Ovary (tissue), 3 donors: Measurements from ENCODE around the gene NMT1.

ENCODE experiments used
- EP300 ChIP-seq: sonication (generic); formaldehyde crosslinking; IDR thresholded peaks from one replicate; pipeline ENCODE4 v1.6.1; 2017; ENCODE audit warnings: antibody characterized with exemption
- POLR2A ChIP-seq: fragments of 450-650 bp; IDR thresholded peaks from one replicate; pipeline ENCODE4 v1.6.1; 2017; ENCODE audit warnings: antibody characterized with exemption, mild to moderate bottlenecking, moderate library complexity
- TF ChIP-seq, protein P1 (sequence below), 3 donors: fragments of 450-650 bp in 2 of 3; fragments of 200-600 bp in 1 of 3; IDR thresholded peaks; one replicate each; pipeline versions ENCODE4 v1.5.1 to v1.8.0; 2016 to 2022; ENCODE audit warnings: antibody characterized with exemption in 3 of 3, mild to moderate bottlenecking in 1 of 3
- donor health status: DM: no; HTN: no; CAD: no.

DNA sequence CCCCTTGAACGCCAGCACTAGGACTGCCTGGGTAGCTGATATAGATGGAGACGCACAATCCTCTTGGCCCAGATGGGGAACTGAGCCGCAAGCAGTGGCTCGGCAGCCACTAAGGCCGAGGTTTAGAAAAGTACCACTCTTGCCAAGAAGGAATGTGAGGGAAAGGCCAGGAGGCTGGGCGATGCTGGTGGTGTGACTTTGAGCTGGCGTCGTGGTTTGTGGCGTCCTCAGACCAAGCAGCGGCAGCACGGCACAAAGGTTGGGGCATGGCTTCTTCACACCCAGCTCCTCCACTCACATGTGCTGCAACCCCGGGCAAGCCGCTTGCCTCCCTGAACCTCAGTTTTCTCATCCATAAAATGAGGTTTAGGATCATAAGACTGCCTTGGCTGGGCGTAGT, 25.3 kb upstream of the NMT1 start:
- TF ChIP-seq EP300 (no peak), POLR2A (no peak)
- TF ChIP-seq, protein P1, sequence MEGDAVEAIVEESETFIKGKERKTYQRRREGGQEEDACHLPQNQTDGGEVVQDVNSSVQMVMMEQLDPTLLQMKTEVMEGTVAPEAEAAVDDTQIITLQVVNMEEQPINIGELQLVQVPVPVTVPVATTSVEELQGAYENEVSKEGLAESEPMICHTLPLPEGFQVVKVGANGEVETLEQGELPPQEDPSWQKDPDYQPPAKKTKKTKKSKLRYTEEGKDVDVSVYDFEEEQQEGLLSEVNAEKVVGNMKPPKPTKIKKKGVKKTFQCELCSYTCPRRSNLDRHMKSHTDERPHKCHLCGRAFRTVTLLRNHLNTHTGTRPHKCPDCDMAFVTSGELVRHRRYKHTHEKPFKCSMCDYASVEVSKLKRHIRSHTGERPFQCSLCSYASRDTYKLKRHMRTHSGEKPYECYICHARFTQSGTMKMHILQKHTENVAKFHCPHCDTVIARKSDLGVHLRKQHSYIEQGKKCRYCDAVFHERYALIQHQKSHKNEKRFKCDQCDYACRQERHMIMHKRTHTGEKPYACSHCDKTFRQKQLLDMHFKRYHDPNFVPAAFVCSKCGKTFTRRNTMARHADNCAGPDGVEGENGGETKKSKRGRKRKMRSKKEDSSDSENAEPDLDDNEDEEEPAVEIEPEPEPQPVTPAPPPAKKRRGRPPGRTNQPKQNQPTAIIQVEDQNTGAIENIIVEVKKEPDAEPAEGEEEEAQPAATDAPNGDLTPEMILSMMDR (IDR thresholded peaks at IDR 0.05) = no peak
